K562 (cell line): ENCODE results near the gene ROBO1.

Experiments used
- ATF2 ChIP-seq: sonication (generic); formaldehyde crosslinking; IDR thresholded peaks from 2 replicates; pipeline ENCODE4 v1.8.1; 2022; ENCODE audit warnings: missing genetic modification reagents
- ATF7 ChIP-seq: fragments of 450-650 bp; IDR thresholded peaks from 2 replicates; pipeline ENCODE4 v1.7.1; 2014; ENCODE audit warnings: mild to moderate bottlenecking, moderate library complexity
- CTCF ChIP-seq, 3 experiments: IDR thresholded peaks in 2 of 3; conservative IDR thresholded peaks in 1 of 3; 2 replicates each; pipeline ENCODE4 v1.5.1; 2011 to 2012; ENCODE audit warnings: low read length in 3 of 3, mild to moderate bottlenecking in 3 of 3, control low read depth in 2 of 3, improper control_type of control experiment in 1 of 3, inconsistent platforms in 1 of 3, low read depth in 1 of 3, mixed read lengths in 1 of 3, moderate library complexity in 1 of 3; ENCODE audit not compliant: insufficient read depth in 2 of 3
- ERF ChIP-seq: fragments of 450-650 bp; formaldehyde crosslinking; IDR thresholded peaks from 2 replicates; pipeline ENCODE4 v1.4.0; 2020; ENCODE audit warnings: mild to moderate bottlenecking, mixed read lengths
- ETS1 ChIP-seq: conservative IDR thresholded peaks from 2 replicates; pipeline ENCODE4 v1.6.1; 2011; ENCODE audit warnings: low read depth, mild to moderate bottlenecking, low read length; ENCODE audit not compliant: control insufficient read depth
- EZH2 ChIP-seq: IDR thresholded peaks from 2 replicates; pipeline ENCODE4 v1.6.1; 2012; ENCODE audit warnings: low read depth, mild to moderate bottlenecking, inconsistent platforms, low read length, borderline replicate concordance
- HNRNPK ChIP-seq: fragments of 200-400 bp; formaldehyde crosslinking; IDR thresholded peaks from one replicate; pipeline ENCODE4 v1.6.1; 2018; ENCODE audit warnings: mild to moderate bottlenecking, low read depth, low read length; ENCODE audit not compliant: poor library complexity, severe bottlenecking
- JUND ChIP-seq, 2 experiments: IDR thresholded peaks; 2 replicates in 1 of 2; 3 replicates in 1 of 2; pipeline ENCODE4 v1.6.1; 2011; ENCODE audit warnings: borderline replicate concordance in 2 of 2, low read depth in 2 of 2, low read length in 2 of 2, improper control_type of control experiment in 1 of 2, missing biosample characterization in 1 of 2, missing genetic modification characterization in 1 of 2, missing genetic modification reagents in 1 of 2
- MBD2 ChIP-seq: sonication (generic); IDR thresholded peaks from 2 replicates; pipeline ENCODE4 v1.6.1; 2016; ENCODE audit warnings: low read depth, borderline replicate concordance
- NFRKB ChIP-seq: fragments of 450-650 bp; IDR thresholded peaks from 2 replicates; pipeline ENCODE4 v1.6.1; 2016; ENCODE audit warnings: low read depth
- SFPQ ChIP-seq: fragments of 200-400 bp; formaldehyde crosslinking; IDR thresholded peaks from 2 replicates; pipeline ENCODE4 v1.6.1; 2017; ENCODE audit warnings: mild to moderate bottlenecking, low read depth, low read length, moderate library complexity
- TCF7L2 ChIP-seq: fragments of 150-350 bp; IDR thresholded peaks from 2 replicates; pipeline ENCODE4 v1.6.1; 2016; ENCODE audit warnings: low read depth, mild to moderate bottlenecking, low read length, moderate library complexity
- ZFP1 ChIP-seq: fragments of 450-650 bp; formaldehyde crosslinking; IDR thresholded peaks from 2 replicates; pipeline ENCODE4 v1.4.0; 2020; ENCODE audit warnings: mild to moderate bottlenecking, mixed read lengths
- ZNF24 ChIP-seq: fragments of 450-650 bp; IDR thresholded peaks from 2 replicates; pipeline ENCODE4 v1.6.1; 2016

- TF ChIP-seq ETS1 = no peak
- TF ChIP-seq EZH2 = no peak
- no peak for TF ChIP-seq ZFP1 (CRISPR knock-in tag)
- no peak for TF ChIP-seq ERF
- no peak for TF ChIP-seq HNRNPK
- TF ChIP-seq ATF7 = no peak
- no peak for TF ChIP-seq ZNF24
- TF ChIP-seq JUND (IDR thresholded peaks at IDR 0.05; ENCODE audit: borderline replicate concordance, low read depth, low read length) = no peak
- no peak for TF ChIP-seq JUND (tag; IDR thresholded peaks at IDR 0.05; ENCODE audit: borderline replicate concordance, low read depth, low read length)
- TF ChIP-seq ATF2 (CRISPR knock-in tag) = no peak
- no peak for TF ChIP-seq NFRKB
- no peak for TF ChIP-seq TCF7L2
- TF ChIP-seq MBD2 = no peak
- TF ChIP-seq SFPQ = no peak
- no peak for TF ChIP-seq CTCF (IDR thresholded peaks at IDR 0.05 in 2 of 3, conservative IDR thresholded peaks at IDR 0.05 in 1 of 3; ENCODE audit: insufficient read depth in 2 of 3, low read depth in 1 of 3, low read length in 3 of 3)
These were observed 514.1 kb downstream of the ROBO1 start for GRCh38 chr3:79253704-79254103.
